Posterior vena cava (tissue), 2 donors: ENCODE results near the gene CHIC2. TPM values are rescaled to one million over a fixed set of nuclear protein-coding genes. Genes with fewer than 3 reads are reported as not detected.
A peak's percentile ranks its signal among the peaks of the same experiment; 100 is the strongest.
"Not testable (repeated sequence)": the region's sequence is repeated elsewhere in the genome, so short reads cannot be mapped to it uniquely, and the experiment has no call there.

Experiments used
- DNase-seq: peaks from one replicate; pipeline ENCODE4 v3.0.0-alpha.2; 2020; ENCODE audit warnings: low spot score
- intact Hi-C, 2 donors: fragments of 100-400 bp; cut with DNase I; formaldehyde crosslinking; loops; one replicate each; pipeline versions ENCODE4 v1.14.1 to v1.14.2; 2022 to 2023
- long read RNA-seq, 2 donors: library from polyadenylated mRNA; unstranded; transcript quantifications; one replicate each; pipeline ENCODE4 v2.0.0, GENCODE V29; 2020 to 2021
- total RNA-seq, 2 donors: library from RNA; stranded (reverse); fragmentation: NEBNext Ultra II Directional; extraction: Animal tissue kit (Norgen Biotek cat#: 25700); gene quantifications; one replicate each; pipeline ENCODE4 v1.2.1, GENCODE V29; 2021
- donor health status: DM: yes; HTN: yes; CAD: no.
- donor health status: DM: yes; HTN: yes; CAD: no.

CHIC2 gene
- 10 to 100 TPM; 21.9 to 26.8 TPM for total RNA-seq
- long read RNA-seq, donor 1, transcript CHIC2-201 (6 exons, 1,194 nt) = major isoform, 13 of 15 reads
- long read RNA-seq, donor 1, partial matches to known transcripts = 1 of 15 reads
- long read RNA-seq, donor 1, other reads (novel, unspliced or antisense) = 1 of 15 reads
- long read RNA-seq, donor 2, transcript CHIC2-201 (6 exons, 1,194 nt) = major isoform, 66 of 81 reads
- long read RNA-seq, donor 2, partial matches to known transcripts = 1 of 81 reads
- long read RNA-seq, donor 2, other reads (novel, unspliced or antisense) = 11 of 81 reads

GRCh38 chr4:54064317-54065111 is at the start of gene CHIC2:
Gene CHIC2 (minus strand): TSS chr4:54064605. CDS start chr4:54064300, 305 bp downstream.
- intact Hi-C loops = loop anchor here in 1 of 2 donors (10.0 kb wide), 1 partner anchor 150 kb away; no protein-coding TSS in a partner anchor

GRCh38 chr4:54113206-54113605 is 48.8 kb upstream of the CHIC2 start:
- intact Hi-C loops, DNase-seq: not testable (repeated sequence)

More at GRCh38 chr4:54064317-54065111, at the start of gene CHIC2:
- peak; percentile 99 for DNase-seq

- DNase-seq = no peak
- intact Hi-C loops = no loop called here
These were observed 45.6 kb upstream of the CHIC2 start for GRCh38 chr4:54110019-54110416.

- intact Hi-C loops = no loop called here
These were observed 45.0 kb upstream of the CHIC2 start for GRCh38 chr4:54109241-54110018.

GRCh38 chr4:54107951-54108748 is 43.7 kb upstream of the CHIC2 start:
- no peak for DNase-seq
- intact Hi-C loops = no loop called here

More at GRCh38 chr4:54109241-54110018, 45.0 kb upstream of the CHIC2 start:
- no peak for DNase-seq

- no peak for DNase-seq
- intact Hi-C loops = no loop called here
These were observed 40.5 kb upstream of the CHIC2 start for GRCh38 chr4:54104907-54105306.

GRCh38 chr4:54103190-54103574 is 38.8 kb upstream of the CHIC2 start:
- intact Hi-C loops = no loop called here
- no peak for DNase-seq

- DNase-seq = no peak
- intact Hi-C loops = no loop called here
These were observed 38.2 kb upstream of the CHIC2 start for GRCh38 chr4:54102531-54103106.

- intact Hi-C loops = no loop called here
- no peak for DNase-seq
These were observed 37.0 kb upstream of the CHIC2 start for GRCh38 chr4:54101190-54102041.

GRCh38 chr4:54100595-54101189 is 36.3 kb upstream of the CHIC2 start:
- DNase-seq = no peak
- intact Hi-C loops = no loop called here

- intact Hi-C loops = no loop called here
- DNase-seq = no peak
These were observed 35.6 kb upstream of the CHIC2 start, which contains the start of gene GSX2 for GRCh38 chr4:54099748-54100574. Gene GSX2 (plus strand): TSS chr4:54100163. CDS start chr4:54100345, 182 bp downstream.

GRCh38 chr4:54099287-54099747 is 34.9 kb upstream of the CHIC2 start:
- intact Hi-C loops = no loop called here
- DNase-seq = no peak

GRCh38 chr4:54098375-54098774 is 34.0 kb upstream of the CHIC2 start:
- no peak for DNase-seq
- intact Hi-C loops = no loop called here

- intact Hi-C loops = no loop called here
- no peak for DNase-seq
These were observed 32.7 kb upstream of the CHIC2 start for GRCh38 chr4:54097152-54097551.

- DNase-seq = no peak
- intact Hi-C loops = no loop called here
These were observed 32.0 kb upstream of the CHIC2 start for GRCh38 chr4:54096295-54096962.
